Left kidney (tissue), 2 donors: ENCODE measurements around the gene SCNN1A. TPM values are rescaled to one million over a fixed set of nuclear protein-coding genes. Genes with fewer than 3 reads are reported as not detected.

Source experiments
- DNase-seq: peaks from one replicate; pipeline ENCODE4 v3.0.0-alpha.2; 2013
- polyA plus RNA-seq: library from polyadenylated mRNA; unstranded; fragments of 120-200 nt; gene quantifications from one replicate; pipeline ENCODE4 v1.2.1, GENCODE V29; 2013; ENCODE audit not compliant: insufficient read length

The SCNN1A gene
- polyA plus RNA-seq, 1 donor = 80.1 TPM

DNA sequence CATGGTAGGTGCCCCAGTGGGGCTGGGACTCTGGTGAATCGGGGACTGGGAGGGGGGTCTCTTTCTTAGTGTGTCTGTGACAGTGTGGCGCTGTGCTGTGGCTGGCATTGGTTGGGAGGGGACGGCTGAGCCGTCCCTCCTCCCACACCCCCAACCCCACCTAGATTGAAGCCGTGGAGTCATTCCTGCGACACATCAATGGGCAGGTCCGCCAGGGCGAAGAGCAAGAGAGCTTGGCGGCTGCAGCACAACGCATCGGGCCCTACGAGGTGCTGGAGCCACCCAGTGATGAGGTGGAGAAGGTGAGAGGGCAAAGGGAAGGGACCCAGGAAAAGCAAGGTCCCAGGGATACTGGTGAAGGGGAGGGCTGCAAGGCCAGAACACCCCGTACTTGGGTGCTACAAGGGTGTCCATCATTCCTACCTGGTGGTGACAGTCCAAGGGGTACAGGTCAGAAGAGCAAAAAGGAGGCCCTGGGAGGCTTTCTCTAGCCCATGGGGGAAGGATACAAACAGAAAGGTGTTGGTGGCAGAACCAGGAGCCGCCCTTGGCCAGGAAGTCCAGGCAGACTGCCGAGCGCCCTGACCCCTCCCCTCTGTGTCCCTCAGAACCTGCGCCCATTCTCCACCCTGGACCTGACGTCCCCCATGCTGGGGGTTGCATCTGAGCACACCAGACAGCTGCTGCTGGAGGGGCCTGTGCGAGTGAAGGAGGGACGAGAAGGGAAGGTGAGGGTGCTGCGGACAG, 57.5 kb downstream of the SCNN1A start:
- DNase-seq = no peak

DNA sequence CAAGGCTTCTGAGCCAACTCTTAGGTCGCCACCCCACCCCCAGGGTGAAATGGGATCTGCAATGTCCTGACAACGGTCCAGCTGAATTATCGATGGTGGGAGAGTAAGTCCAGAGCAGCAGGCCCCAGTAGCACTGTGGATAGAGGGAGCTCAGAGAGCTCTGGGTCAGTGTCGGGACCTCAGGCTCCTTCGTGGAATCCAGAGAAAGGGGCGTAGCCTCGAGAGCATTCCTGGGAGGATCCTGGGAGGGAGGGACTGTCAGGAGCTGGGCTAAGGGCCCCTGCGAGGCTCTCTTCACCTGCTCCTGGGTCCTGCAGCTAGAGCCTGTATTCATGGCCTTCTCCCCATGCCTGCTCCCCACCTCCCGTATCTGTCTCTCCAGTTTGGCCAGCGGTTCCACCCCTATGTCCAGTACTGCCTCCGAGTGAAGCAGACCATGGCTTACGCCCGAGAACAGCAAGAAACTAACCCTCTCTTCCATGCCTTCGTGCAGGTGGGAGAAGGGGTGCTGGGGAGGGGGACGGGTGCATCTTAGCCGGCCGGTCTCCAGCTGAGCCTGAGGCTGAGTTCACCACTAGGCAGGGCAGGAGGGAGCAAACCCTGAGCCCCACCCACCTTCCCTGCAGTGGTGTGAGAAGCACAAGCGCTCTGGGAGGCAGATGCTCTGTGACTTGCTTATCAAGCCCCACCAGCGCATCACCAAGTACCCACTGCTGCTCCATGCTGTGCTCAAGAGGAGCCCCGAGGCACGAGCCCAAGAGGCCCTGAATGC, 58.3 kb downstream of the SCNN1A start:
- DNase-seq = no peak

DNA sequence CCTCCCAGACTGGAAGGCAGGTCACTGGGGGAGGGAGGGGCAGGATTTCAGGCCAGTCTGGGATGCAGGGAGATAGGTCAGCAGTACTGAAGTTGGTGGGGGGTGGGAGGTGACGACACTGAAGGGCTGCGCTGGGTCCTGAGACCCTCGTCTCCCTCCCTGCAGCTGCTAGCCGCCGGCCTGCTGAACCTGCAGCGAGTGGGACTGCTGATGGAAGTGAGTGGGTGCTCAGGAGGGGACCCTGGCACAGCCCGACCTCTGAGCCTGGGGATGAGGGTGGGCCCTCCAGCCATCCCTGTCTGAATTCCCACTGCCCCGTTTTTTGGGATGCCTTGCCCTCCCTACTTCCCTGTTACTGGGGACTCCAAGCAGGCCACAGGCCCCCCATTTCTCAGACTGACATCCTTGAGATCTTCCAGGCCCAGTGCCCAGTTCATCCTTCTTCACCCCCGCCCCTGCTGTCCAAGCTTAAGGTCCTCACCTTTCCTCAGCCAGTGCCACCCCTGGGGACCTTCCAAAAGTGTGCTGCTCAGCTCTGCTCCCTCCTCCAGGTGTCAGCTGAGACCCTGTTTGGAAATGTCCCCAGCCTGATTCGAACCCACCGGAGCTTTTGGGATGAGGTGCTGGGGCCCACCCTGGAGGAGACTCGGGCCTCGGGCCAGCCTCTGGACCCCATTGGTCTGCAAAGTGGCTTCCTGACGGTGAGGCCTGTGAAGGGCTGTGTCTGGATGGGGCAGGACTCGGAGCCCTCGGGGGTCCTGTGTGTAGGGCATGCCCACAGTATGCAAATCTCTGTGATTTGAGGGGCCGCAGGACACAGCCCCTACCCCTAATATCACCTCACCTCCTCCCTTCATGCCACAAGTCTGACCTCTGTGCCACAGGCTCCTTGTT, 59.4 kb downstream of the SCNN1A start:
- no peak for DNase-seq

DNA sequence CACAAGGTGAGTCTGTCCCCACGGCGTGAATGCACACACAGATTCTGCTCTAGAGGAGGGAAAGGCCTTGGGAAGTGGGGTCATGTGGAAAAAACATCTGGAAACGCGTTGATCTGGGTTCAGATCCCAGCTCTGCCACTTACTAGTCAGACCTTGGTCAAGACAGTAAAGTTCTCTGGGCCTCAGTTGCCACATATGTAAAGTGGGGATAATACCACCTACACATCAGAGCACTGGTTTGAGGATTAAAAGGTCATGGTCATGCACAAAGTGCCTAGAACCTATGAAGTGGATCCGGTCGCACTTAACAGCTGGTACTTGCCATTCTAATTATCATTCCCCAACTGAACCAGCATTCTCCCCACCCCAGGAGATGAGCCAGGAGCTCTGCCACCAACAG, 60.2 kb downstream of the SCNN1A start:
- DNase-seq = no peak

DNA sequence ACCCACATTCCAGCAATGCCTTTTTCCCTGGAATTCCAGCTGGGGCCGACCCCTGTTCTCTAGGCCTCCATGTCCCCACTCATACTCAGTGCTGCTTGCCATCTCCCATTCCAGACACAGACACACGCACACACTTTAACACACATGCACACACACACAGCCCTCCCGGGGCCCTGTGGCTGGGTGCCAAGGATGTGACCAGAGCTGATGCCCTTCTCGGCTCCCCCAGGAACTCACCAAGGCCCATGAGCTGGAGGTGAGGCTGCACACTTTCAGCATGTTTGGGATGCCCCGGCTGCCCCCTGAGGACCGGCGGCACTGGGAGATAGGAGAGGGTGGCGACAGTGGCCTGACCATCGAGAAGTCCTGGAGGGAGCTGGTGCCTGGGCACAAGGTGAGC, 60.6 kb downstream of the SCNN1A start:
- DNase-seq = no peak

DNA sequence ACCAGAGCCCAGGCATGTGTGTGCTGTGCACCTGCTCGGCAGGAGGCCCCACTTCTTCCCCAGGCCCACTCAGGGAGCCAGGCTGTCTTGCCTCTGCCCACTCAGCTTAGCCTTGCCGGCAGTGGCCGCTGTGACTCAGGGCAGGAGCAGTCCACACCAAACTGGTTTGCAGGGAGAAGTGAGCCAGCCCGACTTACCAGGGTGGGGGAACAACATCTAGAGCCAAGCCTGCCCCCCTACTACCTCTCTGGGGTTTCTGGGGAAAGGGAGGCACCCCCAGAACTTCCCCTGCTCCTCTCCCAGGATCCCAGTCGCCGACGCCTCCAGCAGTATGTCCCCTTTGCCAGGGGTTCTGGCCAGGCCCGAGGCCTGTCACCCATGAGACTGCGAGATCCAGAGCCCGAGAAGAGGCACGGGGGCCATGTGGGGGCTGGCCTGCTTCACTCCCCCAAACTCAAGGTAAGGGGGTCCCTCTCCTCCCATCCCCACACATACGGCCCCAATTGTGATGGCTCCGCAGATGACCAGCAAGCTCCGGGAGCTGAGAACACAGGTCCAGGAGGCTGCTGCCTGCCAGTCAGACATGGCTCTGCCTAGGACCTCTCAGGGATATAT, 61.9 kb downstream of the SCNN1A start:
- DNase-seq = no peak

DNA sequence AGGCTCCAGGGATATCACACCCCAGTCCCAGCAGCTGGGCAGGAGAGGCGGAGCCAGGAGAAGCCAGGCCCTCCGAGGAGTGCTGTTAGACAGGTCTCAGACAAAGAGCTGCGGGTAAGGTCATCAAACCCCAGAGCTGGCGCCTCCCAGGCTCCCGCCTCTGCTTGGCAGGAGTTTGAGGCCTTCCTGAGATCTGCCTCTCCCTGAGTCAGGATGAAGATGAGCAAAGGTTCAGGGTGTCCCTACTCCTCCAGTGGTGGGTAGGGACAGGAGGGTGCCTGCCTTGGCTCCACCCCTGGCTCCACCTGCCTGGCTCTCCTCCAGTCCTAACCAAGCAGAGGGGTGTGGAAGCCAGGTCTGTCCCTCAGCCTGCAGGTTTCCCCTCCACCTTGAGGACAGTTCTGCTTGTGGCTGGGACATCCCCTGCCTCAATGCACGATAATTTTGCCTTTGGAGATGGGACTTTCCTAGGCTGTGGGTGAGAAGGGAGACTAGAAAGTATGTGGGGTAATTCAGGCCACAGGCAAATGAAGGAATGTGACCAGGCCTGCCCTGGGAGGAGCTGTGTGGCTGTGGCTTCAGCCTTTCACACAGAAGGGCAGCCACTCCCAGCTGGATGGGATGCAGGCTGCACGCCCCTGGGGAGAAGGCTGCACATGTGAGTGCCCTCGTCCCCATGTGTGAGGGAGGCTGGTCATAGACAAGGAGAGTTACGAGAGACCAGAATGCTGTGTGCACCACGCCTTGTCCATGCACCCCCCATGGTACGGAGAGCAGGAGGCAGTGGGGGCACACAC, 62.6 kb downstream of the SCNN1A start:
- no peak for DNase-seq

DNA sequence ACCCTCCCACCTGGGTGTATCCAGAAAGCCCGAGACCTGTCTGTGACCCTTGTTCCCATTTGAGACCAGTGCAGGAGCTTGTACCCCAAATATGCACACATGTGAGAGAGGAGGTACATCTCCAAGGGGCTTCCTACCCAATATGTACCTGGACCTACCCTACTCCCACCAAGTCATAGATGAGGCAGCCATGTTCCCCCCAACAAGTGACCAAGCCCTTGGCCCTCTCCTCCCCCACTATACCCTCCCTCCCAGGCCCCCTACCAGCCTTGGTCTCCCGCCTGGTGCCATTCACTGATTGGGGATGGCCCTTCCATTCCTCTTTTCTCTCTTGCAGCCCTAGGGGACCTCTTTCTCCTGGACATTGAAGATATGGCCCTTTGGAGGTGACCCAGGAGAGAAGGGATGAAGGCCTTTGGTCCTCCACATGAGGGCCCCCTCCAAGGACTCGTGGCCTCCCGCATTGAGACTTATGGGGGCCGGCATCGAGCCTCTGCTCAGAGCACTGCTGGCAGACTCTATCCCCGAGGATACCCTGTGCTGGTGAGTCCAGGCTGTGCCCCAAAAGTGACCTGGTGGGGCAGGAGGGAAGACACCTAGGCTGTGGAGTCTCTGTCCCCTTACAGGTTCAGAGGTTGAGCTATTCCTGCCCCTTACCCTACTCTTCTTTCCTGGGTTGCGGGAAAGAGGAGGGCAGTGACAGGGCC, 63.4 kb downstream of the SCNN1A start:
- DNase-seq = no peak

DNA sequence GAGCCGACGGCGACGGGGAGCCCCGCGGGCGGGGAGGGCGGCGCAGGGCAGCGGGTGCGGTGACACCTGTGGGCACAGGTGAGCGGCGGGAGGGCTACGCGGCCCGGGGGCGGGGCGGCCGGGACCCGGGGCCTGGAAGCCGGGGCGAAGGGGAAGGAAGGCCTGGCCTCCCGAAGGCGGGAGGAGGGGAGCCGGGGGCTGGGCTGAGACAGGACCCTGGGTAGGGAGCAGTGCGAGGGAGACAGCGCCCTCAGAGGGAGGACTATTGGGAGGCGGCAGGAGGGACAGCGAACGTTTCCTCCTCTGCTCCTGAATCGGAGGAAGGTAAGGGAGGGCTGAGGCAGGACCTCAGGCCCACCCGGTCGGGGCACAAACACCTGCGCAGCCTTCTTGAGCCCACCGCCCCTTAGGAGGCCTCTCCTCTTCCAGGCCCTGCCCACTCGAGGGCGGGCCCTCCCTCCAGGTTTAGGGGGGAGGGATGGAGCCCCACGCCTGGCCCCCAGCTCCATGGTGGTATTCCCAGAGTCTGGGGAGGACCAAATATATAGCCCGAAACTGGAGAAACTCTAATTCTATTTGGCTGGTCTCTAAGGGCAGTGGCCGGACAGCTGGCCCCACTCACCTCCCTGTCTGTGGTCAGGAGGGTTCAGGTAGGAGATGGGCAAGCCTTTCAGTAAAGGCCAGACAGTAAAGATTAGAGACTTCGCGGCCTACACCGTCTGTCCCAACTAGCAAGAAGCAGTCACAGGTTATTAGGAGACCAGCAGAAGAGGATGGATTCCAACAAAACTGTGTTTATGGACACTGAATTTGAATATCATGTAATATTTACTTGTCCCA, 64.4 kb downstream of the SCNN1A start:
- no peak for DNase-seq

DNA sequence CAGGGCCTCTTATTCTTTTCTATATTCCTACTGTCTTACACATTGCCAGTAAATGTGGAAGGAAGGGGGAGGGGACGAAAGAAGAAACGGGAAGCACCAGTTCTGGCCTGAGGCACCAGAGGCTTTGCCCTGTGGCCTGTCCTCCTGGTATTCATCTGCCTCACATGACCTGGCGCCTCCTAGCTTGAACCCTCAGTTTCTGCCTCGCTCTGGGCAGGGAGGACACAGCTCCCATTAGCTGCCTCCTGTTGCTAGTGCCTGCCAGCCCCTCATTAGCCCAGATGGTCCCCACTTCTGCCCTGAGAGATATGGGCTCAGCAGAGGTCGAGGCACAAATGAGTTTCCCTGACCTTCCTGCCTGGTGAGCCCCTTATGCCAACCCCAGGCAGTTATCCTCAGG, 67.8 kb downstream of the SCNN1A start:
- no peak for DNase-seq

DNA sequence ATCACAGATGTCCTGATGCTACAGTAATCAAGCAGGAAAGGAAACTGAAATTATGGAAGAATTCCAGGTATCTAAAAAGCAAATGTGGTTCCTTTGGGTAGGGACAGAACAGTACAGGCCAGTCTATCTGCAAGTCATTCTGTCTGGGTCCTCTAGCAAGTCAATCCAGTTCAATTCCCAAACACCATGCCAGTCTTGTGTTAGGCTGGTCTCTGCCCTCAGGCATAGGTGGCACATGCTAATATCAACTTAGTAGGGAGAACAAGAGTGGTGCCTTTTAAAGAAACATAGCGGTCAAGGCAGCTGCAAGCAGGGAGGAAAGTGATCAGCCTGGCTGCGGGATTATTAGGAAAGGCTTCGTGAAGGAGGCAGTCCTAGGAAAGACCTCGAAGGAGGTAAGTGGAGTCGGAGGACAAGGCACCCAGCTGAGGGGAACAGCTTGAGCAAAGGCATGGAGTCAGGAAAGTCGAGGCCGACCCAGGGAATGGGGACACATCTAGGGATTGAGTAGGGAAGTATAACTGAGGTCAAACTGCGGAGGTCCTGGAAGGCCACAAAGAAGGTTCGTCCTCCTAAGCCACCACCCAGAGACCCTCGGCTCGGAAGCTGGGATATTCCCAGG, 68.7 kb downstream of the SCNN1A start:
- no peak for DNase-seq

DNA sequence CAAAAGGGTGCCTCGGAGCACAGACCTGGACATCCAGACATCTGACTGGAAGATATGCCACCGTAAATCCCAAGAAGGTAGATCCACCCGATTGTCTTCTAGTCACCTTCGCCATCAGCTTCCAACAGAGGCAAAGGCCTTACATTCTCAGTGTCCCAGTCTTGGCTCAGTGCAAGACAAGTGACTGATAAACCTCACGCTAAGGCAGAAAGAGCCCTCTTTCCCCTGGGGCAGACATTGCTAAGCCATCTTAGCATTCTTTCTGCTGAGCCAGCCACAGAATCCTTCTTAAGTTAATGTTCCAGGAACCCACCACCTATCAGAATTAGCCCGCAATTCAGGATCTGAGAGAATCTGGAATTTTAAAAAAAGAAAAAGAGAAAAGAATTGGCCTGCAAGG, 69.2 kb downstream of the SCNN1A start:
- DNase-seq = no peak

DNA sequence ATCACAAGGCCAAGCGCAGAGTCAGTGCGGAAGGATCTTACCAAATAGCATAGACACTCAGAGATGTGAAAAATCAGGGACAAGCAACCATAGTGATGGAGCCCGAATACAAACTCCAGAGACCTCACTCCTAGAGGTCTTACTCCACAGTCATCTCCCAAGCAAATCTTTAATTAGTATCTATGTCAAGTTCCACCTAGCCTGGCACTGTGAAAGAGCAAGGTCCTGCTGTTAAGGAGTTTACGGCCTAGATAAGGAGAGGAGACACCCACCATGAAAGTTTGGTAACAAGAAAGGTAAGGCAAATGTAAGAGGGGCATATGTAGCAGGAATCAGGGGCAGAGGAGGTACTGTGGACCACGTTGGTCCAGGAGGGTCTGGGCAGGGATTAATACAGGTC, 72.3 kb downstream of the SCNN1A start:
- no peak for DNase-seq

DNA sequence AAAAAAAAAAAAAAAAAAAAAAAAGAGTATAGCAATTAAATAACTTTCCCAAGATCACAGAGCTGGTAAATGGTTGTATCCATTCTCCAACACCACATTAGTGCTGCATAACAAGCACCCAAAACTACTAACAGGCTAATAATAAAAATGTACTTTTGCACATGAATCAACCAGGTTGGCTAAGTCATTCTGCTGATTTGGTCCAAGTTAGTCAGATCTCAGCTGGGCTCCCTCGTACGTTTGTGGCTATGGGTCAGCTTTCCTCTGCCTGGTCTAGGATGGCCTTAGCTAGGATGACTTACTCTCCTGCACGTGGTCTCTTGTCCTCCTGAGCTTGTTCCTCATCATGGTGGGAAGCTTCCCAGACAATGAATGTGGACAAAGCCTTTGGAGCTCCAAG, 72.7 kb downstream of the SCNN1A start:
- DNase-seq = no peak

DNA sequence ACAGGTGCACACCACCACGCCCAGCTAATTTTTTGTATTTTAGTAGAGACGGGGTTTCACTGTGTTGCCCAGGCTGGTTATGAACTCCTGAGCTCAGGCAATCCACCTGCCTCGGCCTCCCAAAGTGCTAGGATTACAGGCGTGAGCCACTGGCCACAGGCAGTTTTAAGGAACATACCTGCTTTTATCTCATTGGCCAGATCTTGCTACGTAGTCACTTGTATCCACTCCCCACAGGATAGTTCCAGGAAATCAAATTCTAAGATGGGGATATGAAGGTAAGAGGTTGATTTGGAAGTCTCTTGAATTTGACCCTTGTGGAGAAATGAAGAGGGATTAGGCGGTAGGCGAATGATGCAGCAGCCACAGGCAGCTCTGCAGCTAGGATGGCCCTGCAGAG, 73.6 kb downstream of the SCNN1A start:
- DNase-seq = no peak

DNA sequence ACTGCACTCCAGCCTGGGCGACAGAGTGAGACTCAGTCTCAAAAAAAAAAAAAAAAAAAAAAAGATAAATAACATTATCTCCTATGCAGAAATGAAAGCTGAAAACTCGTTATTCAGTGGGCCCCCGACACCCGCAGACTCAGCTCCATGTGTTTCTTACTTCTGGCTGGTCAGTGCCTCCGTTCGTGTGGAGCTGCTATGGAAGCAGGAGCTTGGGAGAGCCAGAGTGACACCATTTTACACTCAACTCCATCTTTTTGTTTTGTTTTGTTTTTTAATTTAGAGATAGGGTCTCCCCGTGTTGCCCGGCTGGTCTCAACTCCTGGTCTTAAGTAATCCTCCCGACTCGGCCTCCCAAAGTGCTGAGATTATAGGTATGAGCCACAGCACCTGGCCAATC, 78.2 kb downstream of the SCNN1A start:
- no peak for DNase-seq
